ENCODE results near the gene DNAJC18.

DNAJC18 gene

DNA sequence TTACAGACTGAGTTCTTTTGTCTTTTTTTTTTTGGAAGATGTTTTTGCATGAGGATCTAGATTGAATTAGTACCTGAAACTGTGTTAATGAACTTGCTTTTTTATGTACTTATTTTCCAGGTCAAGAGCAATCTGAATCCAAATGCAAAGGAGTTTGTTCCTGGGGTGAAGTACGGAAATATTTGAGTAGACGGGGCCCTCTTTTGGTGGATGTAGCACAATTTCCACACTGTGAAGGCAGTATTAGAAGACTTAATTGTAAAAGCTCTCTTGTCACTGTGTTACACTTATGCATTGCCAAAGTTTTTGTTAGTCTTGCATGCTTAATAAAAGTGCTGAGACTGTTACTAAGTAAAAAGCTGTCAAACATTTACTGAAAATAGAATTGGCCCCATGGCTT, 70.7 kb downstream of the DNAJC18 start:
- DNase-seq (ENCODE audit: low read depth): no peak

DNA sequence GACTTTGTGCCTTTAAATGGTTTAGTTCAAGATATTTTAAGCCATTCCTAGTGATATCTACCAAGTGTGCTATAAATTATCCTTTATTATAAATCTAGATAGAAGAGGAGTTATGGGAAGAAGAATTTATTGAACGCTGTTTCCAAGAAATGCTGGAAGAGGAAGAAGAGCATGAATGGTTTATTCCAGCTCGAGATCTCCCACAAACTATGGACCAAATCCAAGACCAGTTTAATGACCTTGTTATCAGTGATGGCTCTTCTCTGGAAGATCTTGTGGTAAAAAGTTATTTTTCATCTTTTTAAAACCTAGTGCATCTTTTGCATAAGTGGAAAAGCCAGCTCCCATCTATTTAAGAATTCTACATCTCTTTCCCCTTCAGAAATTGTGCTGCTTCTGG, 74.9 kb downstream of the DNAJC18 start:
- no peak for DNase-seq (ENCODE audit: low read depth)

DNA sequence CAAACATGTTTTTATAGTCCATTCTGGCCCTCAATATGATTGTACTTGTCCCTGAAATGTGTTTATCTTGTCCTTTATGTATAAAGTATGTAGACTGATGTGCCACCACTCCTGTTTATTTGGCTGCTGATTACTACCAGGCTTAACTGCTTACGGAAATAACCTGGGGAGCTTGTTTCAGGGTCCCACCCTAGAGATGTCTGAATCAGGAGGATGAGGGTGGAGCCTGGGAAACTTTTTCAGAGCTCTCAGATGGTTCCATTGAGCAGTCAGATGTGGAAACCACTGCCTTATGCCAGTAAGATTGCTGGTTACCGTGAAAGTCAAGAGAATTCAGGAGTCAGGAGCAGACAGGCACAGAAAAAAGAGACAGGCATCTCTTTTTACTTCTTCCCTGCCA, 75.4 kb downstream of the DNAJC18 start:
- no peak for DNase-seq (ENCODE audit: low read depth)

DNA sequence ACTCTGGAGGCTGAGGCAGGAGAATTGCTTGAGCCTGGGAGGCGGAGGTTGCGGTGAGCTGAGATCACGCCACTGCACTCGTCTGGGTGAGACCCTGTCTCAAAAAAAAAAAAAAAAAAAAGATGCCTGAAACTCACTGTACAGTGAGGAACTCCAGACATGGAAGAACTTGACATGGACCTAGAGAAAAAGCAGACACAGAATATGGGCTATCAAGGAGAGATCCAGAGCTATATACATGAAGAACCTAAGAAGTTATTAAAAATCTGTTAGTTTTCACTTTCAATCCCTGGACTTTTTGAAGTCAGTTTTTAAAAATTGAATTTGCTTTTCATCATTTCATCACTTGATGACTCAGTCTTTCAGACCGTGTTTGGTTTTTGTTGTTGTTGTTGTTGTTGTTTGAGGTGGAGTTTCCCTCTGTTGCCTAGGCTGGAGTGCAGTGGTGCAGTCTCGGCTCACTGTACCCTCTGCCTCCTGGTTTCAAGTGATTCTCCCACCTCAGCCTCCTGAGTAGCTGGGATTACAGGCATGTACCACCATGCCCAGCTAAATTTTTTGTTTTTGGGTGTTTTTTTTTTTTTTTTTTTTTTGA, 77.4 kb downstream of the DNAJC18 start:
- DNase-seq (ENCODE audit: low read depth): no peak

DNA sequence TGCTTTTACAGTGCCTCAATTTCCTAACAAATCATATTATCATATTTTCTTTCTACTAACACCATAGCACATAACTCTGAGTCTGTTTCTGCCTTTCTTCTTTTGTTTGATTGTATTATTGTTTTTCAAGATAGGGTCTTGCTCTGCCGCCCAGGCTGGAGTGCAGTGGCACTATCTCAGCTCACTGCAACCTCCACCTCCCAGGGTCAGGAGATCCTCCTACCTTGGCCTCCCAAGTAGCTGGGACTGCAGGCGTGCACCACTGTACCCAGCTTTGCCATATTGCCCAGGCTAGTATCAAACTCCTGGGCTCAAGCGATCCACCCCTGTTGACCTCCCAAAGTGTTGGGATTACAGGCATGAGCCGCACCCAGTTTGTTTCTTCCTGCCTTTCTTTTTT, 78.9 kb downstream of the DNAJC18 start:
- no peak for DNase-seq (ENCODE audit: low read depth)

Data from T follicular helper cell (primary cell).